ENCODE data around the gene ENDOV. TPM values are rescaled to one million over a fixed set of nuclear protein-coding genes. Genes with fewer than 3 reads are reported as not detected.

Gene ENDOV
- total RNA-seq, 4 donors from 2014 or later: 9.1 to 14.7 (median 13.0) TPM

- intact Hi-C loops (cut with DNase I): no loop called here
These were observed 71.7 kb downstream of the ENDOV start for GRCh38 chr17:80486692-80487091.

DNA sequence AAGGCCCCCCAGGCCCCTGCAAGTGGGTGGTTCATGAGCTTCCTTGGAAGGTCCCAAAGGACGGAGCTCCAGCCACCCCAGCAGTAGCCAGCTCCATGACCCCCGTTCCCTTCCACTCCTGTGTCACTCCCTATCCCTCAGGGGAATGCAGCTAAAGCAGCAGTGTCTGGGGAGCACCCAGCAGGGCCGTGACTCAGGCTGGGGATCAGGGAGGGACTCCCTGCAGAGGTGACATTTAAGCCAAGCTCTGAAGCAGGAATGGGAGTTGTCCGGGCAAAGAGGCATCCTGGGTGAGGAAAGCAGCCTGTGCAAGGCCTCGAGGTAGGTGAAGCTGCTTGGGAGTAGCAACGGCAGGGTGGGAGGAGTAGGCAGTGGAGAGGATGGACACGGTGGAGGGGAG lies 72.5 kb downstream of the ENDOV start:
- no peak overlapping the region for H3K27ac ChIP-seq (replicated peaks in 1 of 4)
- intact Hi-C loops (cut with DNase I): no loop called here
- TF ChIP-seq POLR2AphosphoS5 (IDR thresholded peaks at IDR 0.05): no peak
- peaks cover 0 to 77% (median 1%) of the 10 kb centered on the region in 4 donors for H3K27me3 ChIP-seq
- no peaks in the 10 kb centered on the region for H3K36me3 ChIP-seq
- 52% methylated on average over 7 of the region's 7 CpGs for WGBS
- no peaks in the 10 kb centered on the region for H3K4me1 ChIP-seq
- peaks cover 0 to 13% (median 7%) of the 10 kb centered on the region in 4 donors for H3K9me3 ChIP-seq
- H3K4me3 ChIP-seq: no peak overlapping the region
- DNase-seq (ENCODE audit: extremely low spot score): no peak

More at GRCh38 chr17:80486692-80487091, 71.7 kb downstream of the ENDOV start:
- H3K27ac ChIP-seq (replicated peaks in 1 of 4): no peak overlapping the region
- no peaks in the 10 kb centered on the region for H3K36me3 ChIP-seq
- no peaks in the 10 kb centered on the region for H3K4me1 ChIP-seq
- peaks cover 0 to 77% (median 8%) of the 10 kb centered on the region in 4 donors for H3K27me3 ChIP-seq
- DNase-seq (ENCODE audit: extremely low spot score): no peak
- 37% methylated on average over 14 of the region's 17 CpGs for WGBS
- H3K4me3 ChIP-seq: no peak overlapping the region
- TF ChIP-seq POLR2AphosphoS5 (IDR thresholded peaks at IDR 0.05) (no peak), EP300 (IDR thresholded peaks at IDR 0.05) (no peak), POLR2A (IDR thresholded peaks at IDR 0.05; ENCODE audit: low read depth) (no peak)
- TF ChIP-seq, protein P1, sequence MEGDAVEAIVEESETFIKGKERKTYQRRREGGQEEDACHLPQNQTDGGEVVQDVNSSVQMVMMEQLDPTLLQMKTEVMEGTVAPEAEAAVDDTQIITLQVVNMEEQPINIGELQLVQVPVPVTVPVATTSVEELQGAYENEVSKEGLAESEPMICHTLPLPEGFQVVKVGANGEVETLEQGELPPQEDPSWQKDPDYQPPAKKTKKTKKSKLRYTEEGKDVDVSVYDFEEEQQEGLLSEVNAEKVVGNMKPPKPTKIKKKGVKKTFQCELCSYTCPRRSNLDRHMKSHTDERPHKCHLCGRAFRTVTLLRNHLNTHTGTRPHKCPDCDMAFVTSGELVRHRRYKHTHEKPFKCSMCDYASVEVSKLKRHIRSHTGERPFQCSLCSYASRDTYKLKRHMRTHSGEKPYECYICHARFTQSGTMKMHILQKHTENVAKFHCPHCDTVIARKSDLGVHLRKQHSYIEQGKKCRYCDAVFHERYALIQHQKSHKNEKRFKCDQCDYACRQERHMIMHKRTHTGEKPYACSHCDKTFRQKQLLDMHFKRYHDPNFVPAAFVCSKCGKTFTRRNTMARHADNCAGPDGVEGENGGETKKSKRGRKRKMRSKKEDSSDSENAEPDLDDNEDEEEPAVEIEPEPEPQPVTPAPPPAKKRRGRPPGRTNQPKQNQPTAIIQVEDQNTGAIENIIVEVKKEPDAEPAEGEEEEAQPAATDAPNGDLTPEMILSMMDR (IDR thresholded peaks at IDR 0.05): no peak
- peaks cover 0 to 13% (median 7%) of the 10 kb centered on the region in 4 donors for H3K9me3 ChIP-seq

Small RNAs within 50 kb of the gene (small RNA-seq; reads per million reads assigned to genes)
- gene MIR4730: 0 reads per million in 3 donors

Other genes starting within 250 kb of the ENDOV start
- under 1 TPM in 3 of 4 donors, not detected in 1; 0.23 to 0.33 (median 0.32) TPM for gene CARD14, start 245.1 kb upstream of the ENDOV start, total RNA-seq
- 10 to 100 TPM; 12.9 to 24.4 (median 21.3) TPM for gene SGSH, start 194.8 kb upstream of the ENDOV start, total RNA-seq
- gene SLC26A11, start 194.7 kb upstream of the ENDOV start, total RNA-seq: 10 to 100 TPM; 11.3 to 13.8 (median 12.7) TPM
- 10 to 100 TPM; 55.8 to 85.7 (median 75.9) TPM for gene RNF213, start 154.3 kb upstream of the ENDOV start, total RNA-seq
- 1 to 10 TPM in 3 of 4 donors, under 1 TPM in 1; 0.42 to 5.5 (median 4.1) TPM for gene NPTX1, start 61.4 kb downstream of the ENDOV start, total RNA-seq
- 10 to 100 TPM; 34.1 to 65.8 (median 43.6) TPM for gene RPTOR, start 129.7 kb downstream of the ENDOV start, total RNA-seq